Measurements from ENCODE around the gene GNG12. TPM values are rescaled to one million over a fixed set of nuclear protein-coding genes. Genes with fewer than 3 reads are reported as not detected.

The GNG12 gene
- total and polyA plus RNA-seq, 8 donors = 51.2 to 71.9 (median 57.1) TPM

- TF ChIP-seq CTCF (IDR thresholded peaks at IDR 0.05) = no peak
- no peaks in the 10 kb centered on the region for H3K9me3 ChIP-seq
- H3K27me3 ChIP-seq = no peaks in the 10 kb centered on the region
- H3K36me3 ChIP-seq = no peaks in the 10 kb centered on the region
- intact Hi-C loops (cut with DNase I) = no loop called here
- no peak overlapping the region for H3K27ac ChIP-seq
- peaks cover 11 to 32% of the 10 kb centered on the region in 2 donors for H3K4me1 ChIP-seq
- H3K4me3 ChIP-seq = no peak overlapping the region
- ATAC-seq = peak; percentile 53
- no peak for DNase-seq
Measured at GRCh38 chr1:67738401-67738800, 94.9 kb downstream of the GNG12 start.

- intact Hi-C loops (cut with DNase I) = no loop called here
- no peak for ATAC-seq
Measured at GRCh38 chr1:67737875-67738274, 95.4 kb downstream of the GNG12 start.

GRCh38 chr1:67736750-67737149, 96.5 kb downstream of the GNG12 start:
- Histone ChIP-seq H3K4me1 (peaks cover 11 to 33% of the 10 kb centered on the region in 2 donors), H3K9me3 (no peaks in the 10 kb centered on the region), H3K27me3 (no peaks in the 10 kb centered on the region), H3K36me3 (no peaks in the 10 kb centered on the region), H3K4me3 (no peak overlapping the region), H3K27ac (peak overlapping the region; percentile 45 to 76)
- intact Hi-C loops (cut with DNase I) = no loop called here
- ATAC-seq (no peak), DNase-seq (no peak)
- no peak for TF ChIP-seq CTCF (IDR thresholded peaks at IDR 0.05)

More at GRCh38 chr1:67737875-67738274, 95.4 kb downstream of the GNG12 start:
- TF ChIP-seq CTCF (IDR thresholded peaks at IDR 0.05) = no peak
- Histone ChIP-seq H3K36me3 (no peaks in the 10 kb centered on the region), H3K4me3 (no peak overlapping the region), H3K4me1 (peaks cover 11 to 33% of the 10 kb centered on the region in 2 donors), H3K27me3 (no peaks in the 10 kb centered on the region), H3K9me3 (no peaks in the 10 kb centered on the region), H3K27ac (no peak overlapping the region)
- DNase-seq = no peak

- intact Hi-C loops (cut with DNase I) = no loop called here
- H3K4me1 ChIP-seq = peaks cover 11 to 33% of the 10 kb centered on the region in 2 donors
- H3K36me3 ChIP-seq = no peaks in the 10 kb centered on the region
- no peak for TF ChIP-seq CTCF (IDR thresholded peaks at IDR 0.05)
- ATAC-seq (peak; percentile 70), DNase-seq (peak in 3 of 4 donors; percentile 41 to 80 (median 51))
- no peaks in the 10 kb centered on the region for H3K9me3 ChIP-seq
- H3K4me3 ChIP-seq = no peak overlapping the region
- peak overlapping the region; percentile 45 to 76 for H3K27ac ChIP-seq
- no peaks in the 10 kb centered on the region for H3K27me3 ChIP-seq
Measured at GRCh38 chr1:67735806-67736627, 97.2 kb downstream of the GNG12 start.

GRCh38 chr1:67735206-67735605, 98.1 kb downstream of the GNG12 start:
- Histone ChIP-seq H3K27me3 (no peaks in the 10 kb centered on the region), H3K4me1 (peaks cover 11 to 33% of the 10 kb centered on the region in 2 donors), H3K36me3 (no peaks in the 10 kb centered on the region), H3K9me3 (no peaks in the 10 kb centered on the region), H3K4me3 (no peak overlapping the region), H3K27ac (peak overlapping the region in 1 of 2 donors; percentile 76)
- DNase-seq (no peak), ATAC-seq (no peak)
- intact Hi-C loops (cut with DNase I) = no loop called here
- TF ChIP-seq CTCF (IDR thresholded peaks at IDR 0.05) = no peak

All from left lung (tissue), 10 donors.